Endothelial cell (in vitro differentiated cells): ENCODE data around the gene CTTNBP2NL. TPM values are rescaled to one million over a fixed set of nuclear protein-coding genes. Genes with fewer than 3 reads are reported as not detected.

Experiments used
- DNase-seq: peaks from one replicate; pipeline ENCODE4 v3.0.0; 2021; ENCODE audit warnings: low spot score
- H3K27ac Mint-ChIP-seq: one replicate; pipeline ENCODE4 v1.8.0; 2021; ENCODE audit warnings: mixed read lengths, inconsistent platforms; ENCODE audit not compliant: unreplicated experiment
- H3K27me3 Mint-ChIP-seq: one replicate; pipeline ENCODE4 v1.8.0; 2021; ENCODE audit warnings: mild to moderate bottlenecking, moderate library complexity, mixed read lengths, inconsistent platforms; ENCODE audit not compliant: unreplicated experiment
- H3K36me3 Mint-ChIP-seq: one replicate; pipeline ENCODE4 v1.8.0; 2021; ENCODE audit warnings: mild to moderate bottlenecking, low read depth, mixed read lengths, inconsistent platforms; ENCODE audit not compliant: unreplicated experiment
- H3K4me1 Mint-ChIP-seq: one replicate; pipeline ENCODE4 v1.8.0; 2021; ENCODE audit warnings: mild to moderate bottlenecking, mixed read lengths, inconsistent platforms; ENCODE audit not compliant: unreplicated experiment
- H3K4me3 Mint-ChIP-seq: one replicate; pipeline ENCODE4 v1.8.0; 2021; ENCODE audit warnings: mild to moderate bottlenecking, mixed read lengths, inconsistent platforms; ENCODE audit not compliant: unreplicated experiment
- H3K9me3 Mint-ChIP-seq: one replicate; pipeline ENCODE4 v1.8.0; 2021; ENCODE audit warnings: mixed read lengths, inconsistent platforms; ENCODE audit not compliant: unreplicated experiment
- total RNA-seq: library from RNA; stranded (reverse); fragmentation: NEBNext Ultra II Directional; extraction: Animal tissue kit (Norgen Biotek cat#: 25700); gene quantifications from one replicate; pipeline ENCODE4 v1.2.1, GENCODE V29; 2021; ENCODE audit not compliant: unreplicated experiment
- TF ChIP-seq, protein P1 (sequence below): fragments of 200-600 bp; sonication (generic); IDR thresholded peaks from one replicate; pipeline ENCODE4 v1.5.0; 2021; ENCODE audit warnings: antibody characterized with exemption; ENCODE audit not compliant: unreplicated experiment

The CTTNBP2NL gene
- total RNA-seq, 1 donor from 2014 or later = 84.0 TPM

DNA sequence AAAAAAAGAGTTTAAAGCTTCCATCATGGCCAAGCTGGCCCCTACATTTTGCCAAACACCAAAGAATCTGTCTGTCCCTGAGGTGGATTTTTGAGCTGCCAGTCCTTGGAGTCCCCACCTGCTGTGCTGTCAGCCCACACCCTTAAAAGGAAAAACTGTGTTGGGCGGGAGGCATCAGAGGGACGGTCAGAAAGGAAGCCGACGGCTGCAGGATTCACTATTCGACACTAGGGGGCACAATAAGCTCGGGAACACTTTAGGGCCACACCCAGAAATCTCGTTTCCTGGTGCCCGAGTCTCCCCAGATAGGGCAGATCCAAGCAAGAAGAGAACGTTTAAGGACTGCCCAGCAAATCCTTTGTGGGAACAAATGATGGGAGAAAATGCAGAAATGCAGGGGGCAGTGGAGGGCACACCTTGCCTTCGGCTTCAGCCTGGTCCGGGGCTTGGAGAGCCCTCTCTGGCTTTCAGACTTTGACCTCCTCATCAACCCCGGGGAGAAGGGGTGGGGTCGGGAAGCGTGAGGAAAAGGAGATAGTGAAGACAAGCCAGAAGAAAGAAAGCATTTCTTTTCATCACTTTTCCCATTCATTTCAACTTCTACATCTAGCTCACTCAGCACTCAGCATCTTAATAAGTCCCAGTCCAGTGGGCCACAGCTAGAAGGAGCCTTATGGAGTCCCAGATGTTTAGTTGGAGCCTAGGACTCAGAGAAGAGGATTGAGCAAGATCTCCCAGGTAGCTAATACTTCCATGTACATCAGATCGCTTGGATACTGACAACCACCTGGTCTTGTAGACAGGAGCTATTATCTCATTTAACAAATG lies 5.0 kb upstream of the CTTNBP2NL start:
- peaks cover 4% of the 10 kb centered on the region for H3K36me3 Mint-ChIP-seq
- TF ChIP-seq, protein P1, sequence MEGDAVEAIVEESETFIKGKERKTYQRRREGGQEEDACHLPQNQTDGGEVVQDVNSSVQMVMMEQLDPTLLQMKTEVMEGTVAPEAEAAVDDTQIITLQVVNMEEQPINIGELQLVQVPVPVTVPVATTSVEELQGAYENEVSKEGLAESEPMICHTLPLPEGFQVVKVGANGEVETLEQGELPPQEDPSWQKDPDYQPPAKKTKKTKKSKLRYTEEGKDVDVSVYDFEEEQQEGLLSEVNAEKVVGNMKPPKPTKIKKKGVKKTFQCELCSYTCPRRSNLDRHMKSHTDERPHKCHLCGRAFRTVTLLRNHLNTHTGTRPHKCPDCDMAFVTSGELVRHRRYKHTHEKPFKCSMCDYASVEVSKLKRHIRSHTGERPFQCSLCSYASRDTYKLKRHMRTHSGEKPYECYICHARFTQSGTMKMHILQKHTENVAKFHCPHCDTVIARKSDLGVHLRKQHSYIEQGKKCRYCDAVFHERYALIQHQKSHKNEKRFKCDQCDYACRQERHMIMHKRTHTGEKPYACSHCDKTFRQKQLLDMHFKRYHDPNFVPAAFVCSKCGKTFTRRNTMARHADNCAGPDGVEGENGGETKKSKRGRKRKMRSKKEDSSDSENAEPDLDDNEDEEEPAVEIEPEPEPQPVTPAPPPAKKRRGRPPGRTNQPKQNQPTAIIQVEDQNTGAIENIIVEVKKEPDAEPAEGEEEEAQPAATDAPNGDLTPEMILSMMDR = peak; percentile 94
- peaks cover 8% of the 10 kb centered on the region for H3K27me3 Mint-ChIP-seq
- peak overlapping the region; percentile 55 for H3K27ac Mint-ChIP-seq
- peak; percentile 84 for DNase-seq
- H3K4me3 Mint-ChIP-seq = peak overlapping the region; percentile 43
- H3K4me1 Mint-ChIP-seq = peaks cover 59% of the 10 kb centered on the region
- H3K9me3 Mint-ChIP-seq = no peaks in the 10 kb centered on the region

GRCh38 chr1:112391603-112391940 lies 4.4 kb upstream of the CTTNBP2NL start:
- H3K27me3 Mint-ChIP-seq = peaks cover 8% of the 10 kb centered on the region
- peaks cover 62% of the 10 kb centered on the region for H3K4me1 Mint-ChIP-seq
- H3K36me3 Mint-ChIP-seq = peaks cover 4% of the 10 kb centered on the region
- peak overlapping the region; percentile 31 for H3K27ac Mint-ChIP-seq
- H3K9me3 Mint-ChIP-seq = no peaks in the 10 kb centered on the region
- TF ChIP-seq, protein P1 = no peak
- no peak for DNase-seq
- H3K4me3 Mint-ChIP-seq = peak overlapping the region; percentile 5

- DNase-seq = no peak
- peaks cover 72% of the 10 kb centered on the region for H3K4me1 Mint-ChIP-seq
- peaks cover 4% of the 10 kb centered on the region for H3K36me3 Mint-ChIP-seq
- peaks cover 12% of the 10 kb centered on the region for H3K27me3 Mint-ChIP-seq
- TF ChIP-seq, protein P1 = no peak
- H3K27ac Mint-ChIP-seq = peak overlapping the region; percentile 99
- no peaks in the 10 kb centered on the region for H3K9me3 Mint-ChIP-seq
- H3K4me3 Mint-ChIP-seq = peak overlapping the region; percentile 54
Observed at GRCh38 chr1:112393631-112393974, 2.4 kb upstream of the CTTNBP2NL start.

DNA sequence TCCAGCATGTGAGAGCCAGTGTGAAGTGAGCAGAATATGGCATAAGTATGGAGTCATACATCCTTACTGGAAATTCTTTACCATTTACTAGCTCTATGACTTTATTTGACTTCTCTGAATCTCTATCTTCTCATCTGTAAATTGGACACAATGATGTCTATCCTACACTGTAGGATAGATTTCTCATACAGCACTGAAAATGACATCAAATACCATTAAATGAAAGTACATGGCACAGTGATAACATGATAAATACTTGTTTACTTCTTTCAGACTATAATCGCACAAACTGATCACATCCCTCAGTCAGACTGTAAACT lies 1.3 kb upstream of the CTTNBP2NL start:
- H3K9me3 Mint-ChIP-seq = no peaks in the 10 kb centered on the region
- H3K4me3 Mint-ChIP-seq = peak overlapping the region; percentile 32
- H3K36me3 Mint-ChIP-seq = peaks cover 4% of the 10 kb centered on the region
- peaks cover 71% of the 10 kb centered on the region for H3K4me1 Mint-ChIP-seq
- H3K27ac Mint-ChIP-seq = peak overlapping the region; percentile 99
- peaks cover 12% of the 10 kb centered on the region for H3K27me3 Mint-ChIP-seq
- no peak for DNase-seq
- TF ChIP-seq, protein P1 = no peak

GRCh38 chr1:112395256-112395820 lies 676 bp upstream of the CTTNBP2NL start:
- peaks cover 67% of the 10 kb centered on the region for H3K4me1 Mint-ChIP-seq
- peak; percentile 9 for DNase-seq

More at GRCh38 chr1:112395256-112395820, 676 bp upstream of the CTTNBP2NL start:
- peak overlapping the region; percentile 100 for H3K4me3 Mint-ChIP-seq
- peak overlapping the region; percentile 97 for H3K27ac Mint-ChIP-seq
- peaks cover 12% of the 10 kb centered on the region for H3K27me3 Mint-ChIP-seq
- peaks cover 4% of the 10 kb centered on the region for H3K36me3 Mint-ChIP-seq
- TF ChIP-seq, protein P1 = no peak
- no peaks in the 10 kb centered on the region for H3K9me3 Mint-ChIP-seq
